Stomach (tissue), 9 donors: ENCODE data around the gene DOCK8. TPM values are rescaled to one million over a fixed set of nuclear protein-coding genes. Genes with fewer than 3 reads are reported as not detected.

Source experiments
- DNase-seq, 2 donors: peaks; one replicate each; pipeline versions ENCODE4 v3.0.0 to v3.0.0-alpha.2; 2013 to 2019
- H3K27ac ChIP-seq, 5 donors: fragments of 200-600 bp in 4 of 5; sonication (generic) in 4 of 5; one replicate each; pipeline ENCODE4 v1.5.1; 2013 to 2019; ENCODE audit warnings: mild to moderate bottlenecking in 1 of 5, moderate library complexity in 1 of 5
- H3K27me3 ChIP-seq, 3 donors: fragments of 200-600 bp; sonication (generic); one replicate each; pipeline ENCODE4 v1.5.1; 2017 to 2019; ENCODE audit warnings: mixed run types in 1 of 3
- H3K36me3 ChIP-seq, 4 donors: fragments of 200-600 bp; sonication (generic); 1 replicate in 3 of 4; 2 replicates in 1 of 4; pipeline ENCODE4 v1.5.1; 2016 to 2019
- H3K4me1 ChIP-seq, 4 donors: fragments of 200-600 bp; sonication (generic); one replicate each; pipeline ENCODE4 v1.5.1; 2016 to 2019
- H3K4me3 ChIP-seq, 4 donors: fragments of 200-600 bp; sonication (generic) in 3 of 4; one replicate each; pipeline ENCODE4 v1.5.1; 2016 to 2019; ENCODE audit warnings: mild to moderate bottlenecking in 1 of 4
- H3K9me3 ChIP-seq, 4 donors: fragments of 200-600 bp; sonication (generic); one replicate each; pipeline ENCODE4 v1.5.1; 2016 to 2019
- EP300 ChIP-seq: sonication (generic); formaldehyde crosslinking; IDR thresholded peaks from one replicate; pipeline ENCODE4 v1.6.1; 2017; ENCODE audit warnings: antibody characterized with exemption
- POLR2A ChIP-seq, 4 donors: fragments of 450-650 bp; IDR thresholded peaks; one replicate each; pipeline ENCODE4 v1.6.1; 2016; ENCODE audit warnings: antibody characterized with exemption in 4 of 4, control low read depth in 2 of 4, mild to moderate bottlenecking in 1 of 4, moderate library complexity in 1 of 4
- POLR2AphosphoS5 ChIP-seq, 3 donors: sonication (generic); formaldehyde crosslinking; IDR thresholded peaks; one replicate each; pipeline ENCODE4 v1.6.1; 2016; ENCODE audit warnings: antibody characterized with exemption in 3 of 3
- WGBS, 5 donors: extraction: QIAGEN DNeasy Blood & Tissue Kit in 3 of 5; methylation state at CpG; one replicate each; pipeline versions ENCODE4 v1.1.5 to v1.1.7; 2013 to 2018; 5-methylcytosine and 5-hydroxymethylcytosine counted together
- intact Hi-C: fragments of 100-400 bp; cut with DNase I; formaldehyde crosslinking; loops from one replicate; pipeline ENCODE4 v1.15.1; 2023; ENCODE audit warnings: low total_unique reads
- polyA plus RNA-seq, 3 donors: library from polyadenylated mRNA; stranded (reverse); fragments of 200-250 nt; gene quantifications; one replicate each; pipeline ENCODE4 v1.2.3, GENCODE V29; 2013
- total RNA-seq, 5 donors: library from RNA; depleted of rRNA; stranded (reverse); fragments of >200 nt; gene quantifications; one replicate each; pipeline versions ENCODE4 v1.1.0 to v1.2.3, GENCODE V29; 2014 to 2016
- TF ChIP-seq, protein P1 (sequence below), 7 experiments: fragments of 450-650 bp in 4 of 7; fragments of 200-600 bp in 3 of 7; sonication (generic) in 3 of 7; IDR thresholded peaks; one replicate each; pipeline ENCODE4 v1.5.1; 2016 to 2019; ENCODE audit warnings: antibody characterized with exemption in 7 of 7, control low read depth in 2 of 7, mild to moderate bottlenecking in 1 of 7
- donor health status: healthy with polysubstance abuse.
- donor health status: Bipolar disorder and iron deficiency.
- donor health status: healthy.

Gene DOCK8
- total and polyA plus RNA-seq, 8 donors: 2.8 to 191 (median 10.2) TPM

DNA sequence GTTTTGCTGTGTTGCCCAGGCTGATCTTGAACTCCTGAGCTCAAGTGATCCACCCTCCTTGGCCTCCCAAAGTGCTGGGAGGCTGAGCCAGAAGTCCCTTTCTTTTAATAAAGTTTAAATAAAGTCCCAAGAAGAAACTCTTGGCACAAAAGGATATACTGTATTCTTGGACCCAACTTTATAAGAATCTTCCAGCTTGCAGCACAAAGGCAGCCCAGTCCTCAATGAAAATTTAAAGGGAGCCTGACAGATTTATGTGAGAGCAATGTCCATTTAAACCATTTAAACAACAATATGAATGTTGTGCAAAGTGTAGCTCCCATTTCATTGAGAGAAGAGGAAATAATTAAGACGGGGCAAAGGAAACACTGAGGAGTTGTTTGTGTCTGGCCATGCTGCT lies 217.0 kb downstream of the DOCK8 start:
- intact Hi-C loops: no loop called here
- Histone ChIP-seq H3K36me3 (peaks cover 0 to 74% (median 61%) of the 10 kb centered on the region in 4 donors), H3K9me3 (no peaks in the 10 kb centered on the region), H3K27ac (no peak overlapping the region), H3K4me1 (no peaks in the 10 kb centered on the region), H3K27me3 (no peaks in the 10 kb centered on the region), H3K4me3 (no peak overlapping the region)
- 67 to 87% (median 72%) methylated on average over 1 of the region's 1 CpG for WGBS, 5 donors
- TF ChIP-seq POLR2A (IDR thresholded peaks at IDR 0.05) (no peak), POLR2AphosphoS5 (IDR thresholded peaks at IDR 0.05) (no peak), EP300 (no peak)
- TF ChIP-seq, protein P1, sequence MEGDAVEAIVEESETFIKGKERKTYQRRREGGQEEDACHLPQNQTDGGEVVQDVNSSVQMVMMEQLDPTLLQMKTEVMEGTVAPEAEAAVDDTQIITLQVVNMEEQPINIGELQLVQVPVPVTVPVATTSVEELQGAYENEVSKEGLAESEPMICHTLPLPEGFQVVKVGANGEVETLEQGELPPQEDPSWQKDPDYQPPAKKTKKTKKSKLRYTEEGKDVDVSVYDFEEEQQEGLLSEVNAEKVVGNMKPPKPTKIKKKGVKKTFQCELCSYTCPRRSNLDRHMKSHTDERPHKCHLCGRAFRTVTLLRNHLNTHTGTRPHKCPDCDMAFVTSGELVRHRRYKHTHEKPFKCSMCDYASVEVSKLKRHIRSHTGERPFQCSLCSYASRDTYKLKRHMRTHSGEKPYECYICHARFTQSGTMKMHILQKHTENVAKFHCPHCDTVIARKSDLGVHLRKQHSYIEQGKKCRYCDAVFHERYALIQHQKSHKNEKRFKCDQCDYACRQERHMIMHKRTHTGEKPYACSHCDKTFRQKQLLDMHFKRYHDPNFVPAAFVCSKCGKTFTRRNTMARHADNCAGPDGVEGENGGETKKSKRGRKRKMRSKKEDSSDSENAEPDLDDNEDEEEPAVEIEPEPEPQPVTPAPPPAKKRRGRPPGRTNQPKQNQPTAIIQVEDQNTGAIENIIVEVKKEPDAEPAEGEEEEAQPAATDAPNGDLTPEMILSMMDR (IDR thresholded peaks at IDR 0.05): no peak
- no peak for DNase-seq

GRCh38 chr9:436482-436881 lies 221.8 kb downstream of the DOCK8 start:
- TF ChIP-seq POLR2A (IDR thresholded peaks at IDR 0.05) (no peak), EP300 (no peak)
- WGBS, 5 donors: 63 to 96% (median 77%) methylated on average over 3 of the region's 3 CpGs
- DNase-seq: no peak
- peaks cover 0 to 15% (median 5%) of the 10 kb centered on the region in 4 donors for H3K4me1 ChIP-seq
- no peak overlapping the region for H3K4me3 ChIP-seq
- peak overlapping the region in 3 of 5 donors; percentile 50 to 77 (median 64) for H3K27ac ChIP-seq
- no peaks in the 10 kb centered on the region for H3K27me3 ChIP-seq
- intact Hi-C loops: no loop called here
- no peaks in the 10 kb centered on the region for H3K9me3 ChIP-seq
- peaks cover 0 to 69% (median 50%) of the 10 kb centered on the region in 4 donors for H3K36me3 ChIP-seq

DNA sequence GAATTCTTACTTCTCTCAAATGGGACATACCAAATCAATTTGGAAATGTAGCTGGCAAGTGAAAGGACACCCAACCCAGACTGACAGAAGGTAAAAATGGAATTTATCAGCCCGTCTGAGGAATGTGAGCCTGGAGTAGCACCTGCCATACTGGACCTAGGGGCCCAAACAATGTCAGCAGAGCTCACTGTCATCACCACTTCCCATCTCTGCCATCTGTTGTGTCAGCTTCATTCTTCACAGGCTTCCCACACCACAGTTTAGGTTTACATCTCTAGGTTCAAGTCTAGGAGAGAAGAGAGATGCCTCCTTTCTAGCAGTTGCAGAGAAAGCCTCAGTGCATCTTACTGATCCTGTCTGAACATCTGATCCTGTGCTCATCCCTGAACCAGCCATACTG lies 222.4 kb downstream of the DOCK8 start:
- 86 to 100% (median 92%) methylated on average over 1 of the region's 1 CpG for WGBS, 5 donors
- peak overlapping the region in 4 of 5 donors; percentile 48 to 77 (median 57) for H3K27ac ChIP-seq
- no peaks in the 10 kb centered on the region for H3K9me3 ChIP-seq
- peaks cover 0 to 70% (median 48%) of the 10 kb centered on the region in 4 donors for H3K36me3 ChIP-seq
- intact Hi-C loops: no loop called here
- no peak overlapping the region for H3K4me3 ChIP-seq
- DNase-seq: no peak
- peaks cover 0 to 15% (median 5%) of the 10 kb centered on the region in 4 donors for H3K4me1 ChIP-seq
- no peaks in the 10 kb centered on the region for H3K27me3 ChIP-seq
- TF ChIP-seq POLR2A (IDR thresholded peaks at IDR 0.05): no peak
- TF ChIP-seq EP300: no peak
- TF ChIP-seq POLR2AphosphoS5 (IDR thresholded peaks at IDR 0.05): no peak
- TF ChIP-seq, protein P1 (IDR thresholded peaks at IDR 0.05): no peak

GRCh38 chr9:437574-438001 lies 222.9 kb downstream of the DOCK8 start:
- DNase-seq: peak in 1 of 2 donors; percentile 86
- WGBS, 5 donors: 31 to 59% (median 45%) methylated on average over 1 of the region's 1 CpG
- intact Hi-C loops: no loop called here
- no peak overlapping the region for H3K4me3 ChIP-seq
- H3K4me1 ChIP-seq: peaks cover 0 to 15% (median 5%) of the 10 kb centered on the region in 4 donors
- H3K27me3 ChIP-seq: no peaks in the 10 kb centered on the region
- peaks cover 0 to 70% (median 47%) of the 10 kb centered on the region in 4 donors for H3K36me3 ChIP-seq
- H3K9me3 ChIP-seq: no peaks in the 10 kb centered on the region
- TF ChIP-seq POLR2AphosphoS5 (IDR thresholded peaks at IDR 0.05) (peak in 1 of 3 donors; percentile 8), EP300 (no peak), POLR2A (IDR thresholded peaks at IDR 0.05) (no peak)
- TF ChIP-seq, protein P1 (IDR thresholded peaks at IDR 0.05): no peak
- peak overlapping the region in 4 of 5 donors; percentile 50 to 77 (median 60) for H3K27ac ChIP-seq

GRCh38 chr9:438066-438465 lies 223.4 kb downstream of the DOCK8 start:
- H3K4me3 ChIP-seq: no peak overlapping the region
- H3K27ac ChIP-seq: peak overlapping the region in 4 of 5 donors; percentile 25 to 77 (median 60)
- H3K36me3 ChIP-seq: peaks cover 0 to 70% (median 45%) of the 10 kb centered on the region in 4 donors
- intact Hi-C loops: no loop called here
- no peak for TF ChIP-seq POLR2AphosphoS5 (IDR thresholded peaks at IDR 0.05)
- no peak for DNase-seq
- H3K27me3 ChIP-seq: no peaks in the 10 kb centered on the region
- peaks cover 0 to 15% (median 5%) of the 10 kb centered on the region in 4 donors for H3K4me1 ChIP-seq
- 44 to 67% (median 55%) methylated on average over 2 of the region's 2 CpGs for WGBS, 5 donors
- H3K9me3 ChIP-seq: no peaks in the 10 kb centered on the region
